DND-41 (cell line): ENCODE results near the gene TMEM121B.

Experiments
- ATAC-seq: fragments of 200-7000 bp; cut with Tn5 transposase; 3 replicates; pipeline ENCODE4 v1.9.1; 2021; ENCODE audit warnings: low read depth; ENCODE audit not compliant: insufficient read depth
- DNase-seq: peaks from one replicate; pipeline ENCODE4 v3.0.0-alpha.2; 2020
- H2AFZ ChIP-seq: 2 replicates; pipeline ENCODE4 v1.6.0; 2012; ENCODE audit warnings: low read depth, low read length
- H3K27ac ChIP-seq: 2 replicates; pipeline ENCODE4 v1.5.1; 2012; ENCODE audit warnings: low read length, inconsistent platforms
- H3K27me3 ChIP-seq: fragments of 200-600 bp; sonication (generic); 2 replicates; pipeline ENCODE4 v1.6.0; 2012; ENCODE audit warnings: low read length, mild to moderate bottlenecking, inconsistent platforms; ENCODE audit not compliant: insufficient read depth, poor library complexity
- H3K36me3 ChIP-seq: 2 replicates; pipeline ENCODE4 v1.5.1; 2012; ENCODE audit warnings: low read length, inconsistent platforms; ENCODE audit not compliant: insufficient read depth
- H3K4me1 ChIP-seq: 2 replicates; pipeline ENCODE4 v1.5.1; 2012; ENCODE audit warnings: mild to moderate bottlenecking, low read length; ENCODE audit not compliant: insufficient read depth
- H3K4me2 ChIP-seq: 2 replicates; pipeline ENCODE4 v1.6.0; 2012; ENCODE audit warnings: mild to moderate bottlenecking, moderate library complexity, low read length, inconsistent platforms; ENCODE audit not compliant: insufficient read depth
- H3K4me3 ChIP-seq, 2 experiments: fragments of 200-600 bp in 1 of 2; shearing (Covaris generic) in 1 of 2; 2 replicates each; pipeline ENCODE4 v1.5.1; 2012 to 2016; ENCODE audit warnings: inconsistent platforms in 2 of 2, low read length in 2 of 2, mild to moderate bottlenecking in 2 of 2, low read depth in 1 of 2, moderate library complexity in 1 of 2
- H3K79me2 ChIP-seq: 2 replicates; pipeline ENCODE4 v1.6.0; 2012; ENCODE audit warnings: low read length, inconsistent platforms; ENCODE audit not compliant: insufficient read depth
- H3K9ac ChIP-seq: 2 replicates; pipeline ENCODE4 v1.6.0; 2012; ENCODE audit warnings: low read depth, mild to moderate bottlenecking, inconsistent platforms, low read length, moderate library complexity
- H3K9me3 ChIP-seq: 2 replicates; pipeline ENCODE4 v1.5.1; 2012; ENCODE audit warnings: low read length, moderate library complexity, mild to moderate bottlenecking, inconsistent platforms; ENCODE audit not compliant: insufficient read depth, severe bottlenecking
- H4K20me1 ChIP-seq: 2 replicates; pipeline ENCODE4 v1.6.0; 2012; ENCODE audit warnings: low read length; ENCODE audit not compliant: insufficient read depth
- EZH2 ChIP-seq: IDR thresholded peaks from 3 replicates; pipeline ENCODE4 v1.6.1; 2012; ENCODE audit warnings: borderline replicate concordance, low read depth, mild to moderate bottlenecking, moderate library complexity, low read length, inconsistent platforms; ENCODE audit not compliant: severe bottlenecking
- TF ChIP-seq, protein P1 (sequence below): IDR thresholded peaks from 2 replicates; pipeline ENCODE4 v1.5.1; 2012; ENCODE audit warnings: borderline replicate concordance, low read length, moderate library complexity, mild to moderate bottlenecking; ENCODE audit not compliant: poor library complexity, severe bottlenecking; ENCODE audit errors: extremely low read depth

Gene TMEM121B

GRCh38 chr22:17143101-17143500 is 21.9 kb upstream of the TMEM121B start:
- Histone ChIP-seq H3K36me3 (no peaks in the 10 kb centered on the region), H2AFZ (no peak overlapping the region), H3K4me2 (no peak overlapping the region), H3K9ac (no peak overlapping the region), H3K27me3 (peaks cover 3% of the 10 kb centered on the region), H4K20me1 (no peaks in the 10 kb centered on the region; the same call in 1 of the 2 replicates), H3K4me1 (no peaks in the 10 kb centered on the region), H3K4me3 (no peak overlapping the region), H3K9me3 (no peaks in the 10 kb centered on the region), H3K79me2 (no peaks in the 10 kb centered on the region), H3K27ac (no peak overlapping the region)
- ATAC-seq (no peak), DNase-seq (no peak)
- TF ChIP-seq, protein P1, sequence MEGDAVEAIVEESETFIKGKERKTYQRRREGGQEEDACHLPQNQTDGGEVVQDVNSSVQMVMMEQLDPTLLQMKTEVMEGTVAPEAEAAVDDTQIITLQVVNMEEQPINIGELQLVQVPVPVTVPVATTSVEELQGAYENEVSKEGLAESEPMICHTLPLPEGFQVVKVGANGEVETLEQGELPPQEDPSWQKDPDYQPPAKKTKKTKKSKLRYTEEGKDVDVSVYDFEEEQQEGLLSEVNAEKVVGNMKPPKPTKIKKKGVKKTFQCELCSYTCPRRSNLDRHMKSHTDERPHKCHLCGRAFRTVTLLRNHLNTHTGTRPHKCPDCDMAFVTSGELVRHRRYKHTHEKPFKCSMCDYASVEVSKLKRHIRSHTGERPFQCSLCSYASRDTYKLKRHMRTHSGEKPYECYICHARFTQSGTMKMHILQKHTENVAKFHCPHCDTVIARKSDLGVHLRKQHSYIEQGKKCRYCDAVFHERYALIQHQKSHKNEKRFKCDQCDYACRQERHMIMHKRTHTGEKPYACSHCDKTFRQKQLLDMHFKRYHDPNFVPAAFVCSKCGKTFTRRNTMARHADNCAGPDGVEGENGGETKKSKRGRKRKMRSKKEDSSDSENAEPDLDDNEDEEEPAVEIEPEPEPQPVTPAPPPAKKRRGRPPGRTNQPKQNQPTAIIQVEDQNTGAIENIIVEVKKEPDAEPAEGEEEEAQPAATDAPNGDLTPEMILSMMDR = no peak
- no peak for TF ChIP-seq EZH2

- Histone ChIP-seq H3K79me2 (no peaks in the 10 kb centered on the region), H2AFZ (no peak overlapping the region), H3K4me3 (no peak overlapping the region), H3K4me1 (no peaks in the 10 kb centered on the region), H3K27ac (no peak overlapping the region), H3K9ac (no peak overlapping the region), H3K9me3 (no peaks in the 10 kb centered on the region), H3K4me2 (no peak overlapping the region), H4K20me1 (no peaks in the 10 kb centered on the region; the same call in 1 of the 2 replicates), H3K36me3 (no peaks in the 10 kb centered on the region), H3K27me3 (peaks cover 3% of the 10 kb centered on the region)
- ATAC-seq = no peak
- TF ChIP-seq, protein P1 = no peak
- no peak for TF ChIP-seq EZH2
- no peak for DNase-seq
Observed at GRCh38 chr22:17140826-17141766, 19.9 kb upstream of the TMEM121B start.

DNA sequence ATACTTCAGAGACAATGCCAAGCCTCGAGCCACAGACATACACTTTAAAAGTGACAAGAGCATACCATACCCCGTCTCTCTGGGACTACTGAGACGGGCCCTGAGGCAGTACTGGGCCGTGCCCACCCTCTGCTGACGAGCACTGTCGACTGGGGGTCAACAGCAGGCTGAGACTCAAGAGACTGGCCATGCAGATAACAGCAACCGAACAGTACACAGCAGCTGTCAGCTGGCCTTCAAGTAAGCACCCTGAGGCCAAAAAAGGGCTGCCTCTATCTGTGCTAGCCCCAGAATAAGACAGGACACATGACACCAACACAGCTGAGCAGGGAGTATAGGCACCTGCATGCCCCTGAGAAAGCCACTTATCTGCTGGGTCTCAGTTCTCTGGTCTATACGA is 18.9 kb upstream of the TMEM121B start:
- TF ChIP-seq, protein P1 = no peak
- no peak for TF ChIP-seq EZH2
- Histone ChIP-seq H3K9me3 (no peaks in the 10 kb centered on the region), H3K9ac (no peak overlapping the region), H3K36me3 (no peaks in the 10 kb centered on the region), H3K79me2 (no peaks in the 10 kb centered on the region), H3K27ac (no peak overlapping the region), H4K20me1 (no peaks in the 10 kb centered on the region; the same call in 1 of the 2 replicates), H3K4me2 (no peak overlapping the region), H3K4me3 (no peak overlapping the region), H3K4me1 (no peaks in the 10 kb centered on the region), H2AFZ (no peak overlapping the region), H3K27me3 (peaks cover 2% of the 10 kb centered on the region)
- ATAC-seq (no peak), DNase-seq (no peak)
